ENCODE measurements around the gene ARF4. TPM values are rescaled to one million over a fixed set of nuclear protein-coding genes. Genes with fewer than 3 reads are reported as not detected.

ARF4 gene
- total and polyA plus RNA-seq, 2 donors (not counting 1 experiment from before 2014, with no cell fraction given): 30.2 to 38.1 TPM

GRCh38 chr3:57556459-57557084, 40.6 kb downstream of the ARF4 start:
- Histone ChIP-seq H3K4me1 (ENCODE audit: control insufficient read depth in 2 of 2, insufficient read depth in 2 of 2, low read length in 2 of 2) (peaks cover 14 to 30% of the 10 kb centered on the region in 2 donors), H4K20me1 (ENCODE audit: control insufficient read depth, insufficient read depth, low read length, poor library complexity, severe bottlenecking) (peaks cover 10% of the 10 kb centered on the region), H3K4me2 (replicated peaks; ENCODE audit: low read depth, low read length, poor library complexity, severe bottlenecking) (peak overlapping the region; percentile 78), H3K36me3 (replicated peaks in 1 of 2; ENCODE audit: control extremely low read depth in 1 of 2, control insufficient read depth in 1 of 2, extremely low read depth in 1 of 2, insufficient read depth in 2 of 2, low read length in 1 of 2) (peaks cover 9 to 21% of the 10 kb centered on the region in 2 experiments), H3K79me2 (ENCODE audit: control insufficient read depth, insufficient read depth, low read length) (peaks cover 54% of the 10 kb centered on the region), H3K27me3 (replicated peaks in 1 of 4; ENCODE audit: control extremely low read depth in 1 of 4, control insufficient read depth in 3 of 4, insufficient read depth in 4 of 4, low read length in 3 of 4) (no peaks in the 10 kb centered on the region), H2AFZ (ENCODE audit: insufficient read depth, low read depth, low read length, poor library complexity, severe bottlenecking) (peak overlapping the region; percentile 94), H3K9me3 (ENCODE audit: control extremely low read depth in 1 of 3, control insufficient read depth in 2 of 3, insufficient read depth in 1 of 3, low read length in 2 of 3) (no peaks in the 10 kb centered on the region), H3K9ac (ENCODE audit: low read length) (peak overlapping the region; percentile 86), H3K27ac (ENCODE audit: low read length in 2 of 2) (peak overlapping the region; percentile 91 to 100), H3K4me3 (ENCODE audit: control extremely low read depth in 1 of 5, extremely low read depth in 1 of 5, insufficient read depth in 1 of 5, low read depth in 2 of 5, low read length in 4 of 5) (peak overlapping the region; percentile 70 to 90 (median 75))
- under 1% methylated on average over 54 of the region's 54 CpGs for WGBS (ENCODE audit: insufficient coverage)
- no peak for TF ChIP-seq CTCF (IDR thresholded peaks at IDR 0.05)
- TF ChIP-seq EZH2 (IDR thresholded peaks at IDR 0.05; ENCODE audit: borderline replicate concordance, insufficient read depth, low read depth, low read length, poor library complexity, severe bottlenecking): no peak
- Mint-ChIP-seq H3K27ac (peak overlapping the region; percentile 100), H3K27me3 (no peaks in the 10 kb centered on the region), H3K9me3 (ENCODE audit: insufficient read depth) (no peaks in the 10 kb centered on the region), H3K4me1 (peaks cover 38% of the 10 kb centered on the region), H3K4me3 (peak overlapping the region; percentile 88)
- POLR2A ChIA-PET: interaction anchor here (0.5 to 2.3 kb wide), 3 partner anchors 40 to 483 kb away, joined by 4 to 26 read pairs (median 5); partner anchors contain the start of genes ARF4 and SLMAP
- ATAC-seq (ENCODE audit: low read depth): peak; percentile 22
- CTCF ChIA-PET: interaction anchor here (0.9 to 2.6 kb wide), 6 partner anchors 24 to 199 kb away, joined by 3 to 16 read pairs (median 4); partner anchors contain the start of genes ARF4 and SLMAP
- no peak for DNase-seq
- intact Hi-C loops (cut with micrococcal nuclease): loop anchor here (1.0 to 10.0 kb wide), 7 partner anchors 41 to 561 kb away; partner anchors contain the start of genes ARF4 and IL17RD

All from B cell (primary cell).